Activated T-cell treated with anti-CD3 and anti-CD28 coated beads, Interleukin-2, amount 50 U/mL, for 24 hours (primary cell): ENCODE data around the gene FCHSD1.
"Not testable (repeated sequence)": the region's sequence is repeated elsewhere in the genome, so short reads cannot be mapped to it uniquely, and the experiment has no call there.

ENCODE experiments used
- DNase-seq: peaks from one replicate; pipeline ENCODE4 v3.0.0-alpha.2; 2020
- H3K27ac Mint-ChIP-seq: 2 replicates; pipeline ENCODE4 v1.8.0; 2020; ENCODE audit warnings: mild to moderate bottlenecking, mixed read lengths
- H3K27me3 Mint-ChIP-seq: 2 replicates; pipeline ENCODE4 v1.8.0; 2020; ENCODE audit warnings: mixed read lengths
- H3K36me3 Mint-ChIP-seq: 2 replicates; pipeline ENCODE4 v1.8.0; 2020; ENCODE audit warnings: low read depth, mixed read lengths
- H3K4me1 Mint-ChIP-seq: 2 replicates; pipeline ENCODE4 v1.8.0; 2020; ENCODE audit warnings: low read depth, mixed read lengths
- H3K4me3 Mint-ChIP-seq: 2 replicates; pipeline ENCODE4 v1.8.0; 2020; ENCODE audit warnings: mild to moderate bottlenecking, moderate library complexity, mixed read lengths
- H3K9me3 Mint-ChIP-seq: 2 replicates; pipeline ENCODE4 v1.8.0; 2020; ENCODE audit warnings: mixed read lengths

Gene FCHSD1

GRCh38 chr5:141628175-141628788, 22.9 kb downstream of the FCHSD1 start:
- Mint-ChIP-seq H3K27ac (peak overlapping the region; percentile 41), H3K4me1 (peaks cover 16% of the 10 kb centered on the region), H3K27me3 (no peaks in the 10 kb centered on the region), H3K4me3 (no peak overlapping the region), H3K9me3 (no peaks in the 10 kb centered on the region), H3K36me3 (peaks cover 95% of the 10 kb centered on the region)
- no peak for DNase-seq

GRCh38 chr5:141623611-141624010, 27.6 kb downstream of the FCHSD1 start:
- Mint-ChIP-seq H3K36me3 (peaks cover 93% of the 10 kb centered on the region), H3K4me1 (peaks cover 35% of the 10 kb centered on the region), H3K4me3 (no peak overlapping the region), H3K27me3 (no peaks in the 10 kb centered on the region), H3K27ac (peak overlapping the region; percentile 88), H3K9me3 (no peaks in the 10 kb centered on the region)
- DNase-seq, result no peak

GRCh38 chr5:141623186-141623585, 28.0 kb downstream of the FCHSD1 start:
- DNase-seq, result no peak

GRCh38 chr5:141618804-141619554, 32.2 kb downstream of the FCHSD1 start, which contains the start of gene DIAPH1:
DIAPH1 (minus strand) TSS chr5:141619000; CDS start chr5:141618914, 86 bp downstream.
- Mint-ChIP-seq H3K4me1 (peaks cover 64% of the 10 kb centered on the region), H3K4me3 (peak within 1 kb of the TSS; percentile 91), H3K27ac (peak within 1 kb of the TSS; percentile 97), H3K36me3 (peaks cover 87% of the 10 kb centered on the region), H3K27me3 (no peaks in the 10 kb centered on the region), H3K9me3 (no peaks in the 10 kb centered on the region)
- peak; percentile 99 for DNase-seq

More at GRCh38 chr5:141623186-141623585, 28.0 kb downstream of the FCHSD1 start:
- Mint-ChIP-seq H3K9me3 (no peaks in the 10 kb centered on the region), H3K4me1 (peaks cover 35% of the 10 kb centered on the region), H3K27ac (peak overlapping the region; percentile 88), H3K4me3 (no peak overlapping the region), H3K36me3 (peaks cover 92% of the 10 kb centered on the region), H3K27me3 (no peaks in the 10 kb centered on the region)

DNA sequence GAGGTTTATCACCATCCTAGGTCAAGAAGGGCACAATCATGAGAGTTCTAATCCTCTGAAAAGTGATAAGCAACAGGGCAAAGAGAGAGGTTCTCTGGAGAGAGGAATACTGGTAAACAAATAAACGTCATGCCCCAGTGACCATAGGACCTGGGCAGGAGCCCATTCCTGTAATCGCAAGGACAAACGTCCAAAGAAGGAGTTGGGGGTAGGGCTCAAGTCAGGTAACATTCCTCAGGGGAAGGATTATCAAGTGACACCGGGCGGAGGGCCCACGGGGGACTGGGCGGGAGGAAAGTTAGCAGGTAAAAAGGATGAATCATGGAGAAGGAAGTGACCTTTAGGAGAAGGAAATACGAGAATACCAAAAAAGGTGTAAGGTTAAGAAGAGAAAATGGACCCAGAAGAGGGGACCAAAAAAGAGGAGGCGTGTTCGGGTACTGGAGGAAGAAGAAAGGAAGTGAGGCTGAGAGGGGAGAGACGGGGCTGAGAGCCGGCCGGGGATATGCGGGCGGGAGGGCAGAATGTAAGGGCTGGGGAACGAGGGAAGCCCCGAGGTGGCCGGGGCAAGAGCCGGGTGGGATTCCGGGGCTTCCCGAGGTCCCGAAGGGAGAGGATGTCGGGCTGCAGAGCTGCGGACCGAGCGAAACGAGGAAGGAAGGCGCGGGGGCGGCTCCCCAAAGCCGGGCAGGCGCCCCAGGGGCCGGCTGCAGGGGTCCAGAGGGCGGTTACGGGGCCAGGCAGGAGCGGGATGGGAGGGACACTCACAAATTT, 33.0 kb downstream of the FCHSD1 start:
- peak overlapping the region; percentile 97 for H3K27ac Mint-ChIP-seq
- H3K9me3 Mint-ChIP-seq, result no peaks in the 10 kb centered on the region
- no peaks in the 10 kb centered on the region for H3K27me3 Mint-ChIP-seq
- H3K4me3 Mint-ChIP-seq, result peak overlapping the region; percentile 91
- H3K36me3 Mint-ChIP-seq, result peaks cover 85% of the 10 kb centered on the region
- H3K4me1 Mint-ChIP-seq, result peaks cover 63% of the 10 kb centered on the region
- peak; percentile 75 for DNase-seq

GRCh38 chr5:141617682-141618029, 33.6 kb downstream of the FCHSD1 start:
- Mint-ChIP-seq H3K9me3 (no peaks in the 10 kb centered on the region), H3K27ac (peak overlapping the region; percentile 97), H3K4me3 (peak overlapping the region; percentile 91), H3K4me1 (peaks cover 63% of the 10 kb centered on the region), H3K27me3 (no peaks in the 10 kb centered on the region), H3K36me3 (peaks cover 85% of the 10 kb centered on the region)
- DNase-seq, result no peak

DNA sequence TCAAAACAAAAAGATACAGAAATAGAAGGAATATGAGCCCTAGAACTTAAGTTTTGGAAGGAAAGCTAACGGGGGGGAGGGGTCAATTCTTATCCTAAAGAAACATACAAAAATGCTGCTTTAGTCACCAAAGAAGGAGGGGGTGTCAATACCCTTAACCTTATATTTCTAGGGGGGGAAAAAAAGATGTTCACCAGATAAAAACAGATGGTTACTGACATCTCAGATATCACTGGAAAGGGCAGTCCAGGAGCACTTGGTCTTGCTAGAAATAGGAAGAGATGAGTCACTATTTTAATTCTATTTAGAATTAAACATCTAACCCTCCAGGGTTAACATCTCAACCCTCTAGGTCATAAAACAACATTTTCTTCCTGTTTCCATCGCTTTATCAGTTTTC, 34.1 kb downstream of the FCHSD1 start:
- Mint-ChIP-seq H3K4me3 (peak overlapping the region; percentile 91), H3K4me1 (peaks cover 66% of the 10 kb centered on the region), H3K36me3 (peaks cover 84% of the 10 kb centered on the region), H3K9me3 (no peaks in the 10 kb centered on the region), H3K27ac (peak overlapping the region; percentile 97), H3K27me3 (no peaks in the 10 kb centered on the region)
- DNase-seq, result no peak

- Mint-ChIP-seq H3K9me3 (no peaks in the 10 kb centered on the region), H3K4me1 (peaks cover 69% of the 10 kb centered on the region), H3K27me3 (no peaks in the 10 kb centered on the region), H3K27ac (peak overlapping the region; percentile 97), H3K4me3 (peak overlapping the region; percentile 91), H3K36me3 (peaks cover 82% of the 10 kb centered on the region)
- DNase-seq, result no peak
Measured at GRCh38 chr5:141615991-141616720, 35.1 kb downstream of the FCHSD1 start.

- no peak for DNase-seq
- Mint-ChIP-seq H3K27ac (peak overlapping the region; percentile 69), H3K4me3 (no peak overlapping the region), H3K4me1 (peaks cover 78% of the 10 kb centered on the region), H3K9me3 (no peaks in the 10 kb centered on the region), H3K36me3 (peaks cover 83% of the 10 kb centered on the region), H3K27me3 (no peaks in the 10 kb centered on the region)
Measured at GRCh38 chr5:141613344-141613743, 37.9 kb downstream of the FCHSD1 start.

DNA sequence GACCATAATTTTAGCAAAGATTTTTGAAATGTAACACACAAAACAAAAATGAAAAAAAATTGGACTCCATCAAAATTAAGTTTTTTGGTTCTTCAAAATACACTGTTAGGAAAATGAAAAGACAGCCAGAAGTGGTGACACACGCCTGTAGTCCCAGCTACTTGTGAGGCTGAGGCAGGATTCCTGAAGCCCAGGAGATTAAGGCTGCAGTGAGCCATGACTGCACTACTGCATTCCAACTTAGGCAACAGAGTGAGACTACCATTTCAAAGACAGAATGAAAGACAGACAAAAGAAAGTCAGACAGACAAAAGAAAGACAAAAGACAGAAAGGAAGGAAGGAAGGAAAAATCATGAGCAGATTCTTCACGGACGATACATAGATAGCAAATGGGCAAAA, 39.9 kb downstream of the FCHSD1 start:
- Mint-ChIP-seq H3K4me3 (no peak overlapping the region), H3K27me3 (no peaks in the 10 kb centered on the region), H3K9me3 (no peaks in the 10 kb centered on the region), H3K4me1 (peaks cover 86% of the 10 kb centered on the region), H3K27ac (peak overlapping the region; percentile 96), H3K36me3 (peaks cover 74% of the 10 kb centered on the region)
- DNase-seq, result no peak

GRCh38 chr5:141609921-141610320, 41.3 kb downstream of the FCHSD1 start:
- not testable (repeated sequence) for H3K9me3 Mint-ChIP-seq, H3K4me3 Mint-ChIP-seq, H3K27me3 Mint-ChIP-seq, DNase-seq
- Mint-ChIP-seq H3K36me3 (peaks cover 71% of the 10 kb centered on the region), H3K4me1 (peaks cover 88% of the 10 kb centered on the region), H3K27ac (peak overlapping the region; percentile 96)

- no peak for DNase-seq
- H3K4me1 Mint-ChIP-seq, result peaks cover 88% of the 10 kb centered on the region
- peak overlapping the region; percentile 96 for H3K27ac Mint-ChIP-seq
- H3K36me3 Mint-ChIP-seq, result peaks cover 66% of the 10 kb centered on the region
- no peaks in the 10 kb centered on the region for H3K9me3 Mint-ChIP-seq
- H3K4me3 Mint-ChIP-seq, result no peak overlapping the region
- H3K27me3 Mint-ChIP-seq, result no peaks in the 10 kb centered on the region
Measured at GRCh38 chr5:141609044-141609443, 42.2 kb downstream of the FCHSD1 start.

DNA sequence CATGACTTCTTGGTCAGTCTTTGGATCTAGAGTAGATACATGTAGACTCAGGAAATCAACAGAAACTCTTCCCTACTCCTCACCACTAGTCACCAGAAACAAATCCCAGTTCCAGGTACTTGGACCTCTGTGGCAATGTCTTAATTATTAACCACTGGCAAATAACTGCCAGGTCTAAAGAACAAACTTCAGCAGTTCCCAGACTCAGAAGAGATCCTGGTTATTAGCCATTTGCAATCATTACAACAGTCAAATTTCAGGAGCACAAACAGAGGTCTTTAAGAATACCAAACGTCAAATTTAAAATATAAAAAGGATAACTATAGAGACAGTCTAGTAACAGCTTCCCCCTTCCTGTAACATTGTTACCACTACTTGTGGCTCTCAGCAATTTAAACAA, 42.7 kb downstream of the FCHSD1 start:
- Mint-ChIP-seq H3K4me3 (no peak overlapping the region), H3K4me1 (peaks cover 89% of the 10 kb centered on the region), H3K27ac (peak overlapping the region; percentile 96), H3K27me3 (no peaks in the 10 kb centered on the region), H3K36me3 (peaks cover 63% of the 10 kb centered on the region), H3K9me3 (no peaks in the 10 kb centered on the region)
- DNase-seq, result no peak

- Mint-ChIP-seq H3K27ac (peak overlapping the region; percentile 96), H3K27me3 (no peaks in the 10 kb centered on the region), H3K36me3 (peaks cover 60% of the 10 kb centered on the region)
Measured at GRCh38 chr5:141608046-141608445, 43.2 kb downstream of the FCHSD1 start.

More at GRCh38 chr5:141608046-141608445, 43.2 kb downstream of the FCHSD1 start:
- Mint-ChIP-seq H3K9me3 (no peaks in the 10 kb centered on the region), H3K4me3 (peak overlapping the region; percentile 19), H3K4me1 (peaks cover 90% of the 10 kb centered on the region)
- no peak for DNase-seq
